H1 (cell line): ENCODE results near the gene FAT2.

Experiments used
- CHD1 ChIP-seq: IDR thresholded peaks from 2 replicates; pipeline ENCODE4 v1.6.1; 2012; ENCODE audit warnings: low read depth, low read length, improper control_type of control experiment
- CTCF ChIP-seq, 3 experiments: IDR thresholded peaks; 1 replicate in 2 of 3; 2 replicates in 1 of 3; pipeline versions ENCODE4 v1.5.1 to v1.6.1; 2011; ENCODE audit warnings: low read length in 3 of 3, mild to moderate bottlenecking in 3 of 3, inconsistent platforms in 2 of 3, low read depth in 1 of 3, moderate library complexity in 1 of 3; ENCODE audit not compliant: insufficient read depth in 1 of 3; ENCODE audit errors: control extremely low read depth in 1 of 3
- HDAC6 ChIP-seq: IDR thresholded peaks from one replicate; pipeline ENCODE4 v1.7.1; 2012; ENCODE audit warnings: low read depth, mild to moderate bottlenecking, inconsistent platforms, low read length, moderate library complexity
- JUND ChIP-seq: IDR thresholded peaks from 2 replicates; pipeline ENCODE4 v1.6.1; 2011; ENCODE audit warnings: mild to moderate bottlenecking, improper control_type of control experiment, low read length
- SP1 ChIP-seq: IDR thresholded peaks from 2 replicates; pipeline ENCODE4 v1.6.1; 2011; ENCODE audit warnings: low read depth, low read length
- SP2 ChIP-seq: IDR thresholded peaks from 2 replicates; pipeline ENCODE4 v1.6.1; 2012; ENCODE audit warnings: mild to moderate bottlenecking, low read length, inconsistent platforms
- SP4 ChIP-seq: IDR thresholded peaks from 2 replicates; pipeline ENCODE4 v1.6.1; 2012; ENCODE audit warnings: low read length, inconsistent platforms
- SUZ12 ChIP-seq: fragments of 200-600 bp; sonication (generic); IDR thresholded peaks from 2 replicates; pipeline ENCODE4 v1.6.1; 2012; ENCODE audit warnings: mild to moderate bottlenecking, inconsistent platforms, low read length, moderate library complexity, mixed read lengths

- TF ChIP-seq SP4 (no peak), SUZ12 (no peak), CTCF (IDR thresholded peaks at IDR 0.05; ENCODE audit: control extremely low read depth in 1 of 3, insufficient read depth in 1 of 3, low read depth in 1 of 3, low read length in 3 of 3) (no peak), SP1 (no peak), JUND (no peak), CHD1 (no peak), SP2 (no peak), HDAC6 (no peak)
Observed at GRCh38 chr5:151562019-151562707, 29.0 kb downstream of the FAT2 start.
